DMS114 treated with DMSO at 0.1 percent for 48 hours (cell line): ENCODE data around the gene ZNHIT1.

Experiments used
- DNase-seq: peaks from one replicate; lab custom pipeline; 2025; ENCODE audit not compliant: unreplicated experiment; lab: John Stamatoyannopoulos, UW

The ZNHIT1 gene

DNA sequence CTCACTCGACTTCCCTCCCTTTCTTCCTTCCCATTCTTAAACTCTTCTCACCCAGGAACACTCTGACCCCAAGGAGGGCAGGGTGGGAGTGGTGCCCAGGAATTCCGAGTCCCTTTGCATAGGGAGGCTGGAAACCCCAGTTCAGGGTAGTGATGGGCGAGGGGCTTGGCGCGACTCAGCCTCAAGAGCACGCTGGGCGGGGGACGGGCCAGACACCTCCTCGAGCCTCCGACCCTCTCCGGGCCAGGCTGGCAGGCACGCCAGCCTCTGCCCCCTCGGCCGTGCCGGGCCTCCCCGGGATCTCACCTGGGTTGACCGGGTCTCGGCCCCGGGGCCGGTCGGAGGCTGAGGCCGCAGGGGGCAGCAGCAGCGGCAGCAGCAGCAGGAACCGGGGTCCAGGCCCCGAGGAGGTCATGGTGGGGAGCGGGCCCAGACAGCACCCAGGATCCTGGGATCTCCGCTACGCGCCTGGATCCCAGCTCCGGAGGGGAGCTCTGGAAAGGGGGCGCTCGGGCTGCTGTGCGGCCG lies 1.0 kb upstream of the ZNHIT1 start:
- no peak for DNase-seq

DNA sequence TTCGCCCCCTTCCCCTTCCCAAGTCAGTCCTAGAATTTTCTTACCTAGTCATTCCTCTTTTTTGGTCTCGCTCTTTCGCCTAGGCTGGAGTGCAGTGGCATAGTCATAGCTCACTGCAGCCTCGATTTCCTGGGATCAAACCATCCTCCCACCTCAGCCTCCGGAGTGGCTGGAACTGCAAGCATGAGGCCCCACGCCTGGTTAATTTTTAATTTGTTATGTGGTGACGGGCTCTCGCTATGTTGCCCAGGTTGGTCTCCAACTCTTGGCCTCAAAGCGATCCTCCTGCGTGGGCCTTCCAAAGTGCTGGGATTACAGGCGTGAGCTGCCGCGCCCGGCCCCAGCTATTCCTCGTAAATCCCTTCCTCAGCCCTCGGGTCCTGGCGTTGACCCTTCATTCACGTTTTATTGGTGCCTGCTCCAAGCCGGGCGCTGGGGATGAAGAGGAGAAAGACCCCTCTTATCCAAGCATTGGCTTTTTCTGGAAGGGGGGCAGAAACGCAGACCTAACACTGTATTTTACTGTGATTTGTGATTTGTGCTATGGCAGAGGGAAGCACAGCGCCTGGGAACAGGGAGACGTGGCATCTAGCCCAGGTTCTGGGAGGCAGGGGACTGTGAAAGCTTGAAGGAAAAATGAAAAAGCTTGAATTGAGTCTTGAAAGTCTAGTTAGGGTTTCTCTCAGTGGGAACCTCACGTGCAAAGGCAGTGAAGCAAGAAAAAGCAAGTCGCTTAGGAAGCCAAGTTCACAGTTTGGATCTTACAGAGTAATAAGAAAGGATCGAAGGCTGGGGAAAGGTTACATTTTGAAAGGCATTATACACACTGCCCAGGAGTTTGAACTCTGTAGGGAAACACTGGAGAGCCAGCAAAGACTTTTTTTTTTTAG lies 516 bp downstream of the ZNHIT1 start:
- DNase-seq, result no peak

DNA sequence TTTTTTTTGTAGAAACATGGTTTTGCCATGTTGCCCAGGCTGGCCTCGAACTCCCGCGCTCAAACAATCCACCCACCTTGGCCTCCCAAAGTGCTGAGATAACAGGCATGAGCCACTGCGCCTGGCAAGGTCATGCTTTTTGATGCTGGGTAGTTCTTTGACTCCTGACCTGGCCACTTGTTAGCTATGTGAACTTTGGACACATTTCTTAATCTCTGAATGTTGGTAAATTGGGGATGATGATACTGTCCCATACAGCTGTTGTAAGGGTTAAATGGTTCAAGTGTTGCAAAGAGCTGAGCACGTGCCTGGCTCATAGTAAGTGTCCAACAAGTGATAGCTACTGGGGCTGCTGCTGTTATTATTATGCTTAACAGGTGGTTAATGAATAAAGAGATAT lies 2.3 kb downstream of the ZNHIT1 start:
- DNase-seq, result no peak

DNA sequence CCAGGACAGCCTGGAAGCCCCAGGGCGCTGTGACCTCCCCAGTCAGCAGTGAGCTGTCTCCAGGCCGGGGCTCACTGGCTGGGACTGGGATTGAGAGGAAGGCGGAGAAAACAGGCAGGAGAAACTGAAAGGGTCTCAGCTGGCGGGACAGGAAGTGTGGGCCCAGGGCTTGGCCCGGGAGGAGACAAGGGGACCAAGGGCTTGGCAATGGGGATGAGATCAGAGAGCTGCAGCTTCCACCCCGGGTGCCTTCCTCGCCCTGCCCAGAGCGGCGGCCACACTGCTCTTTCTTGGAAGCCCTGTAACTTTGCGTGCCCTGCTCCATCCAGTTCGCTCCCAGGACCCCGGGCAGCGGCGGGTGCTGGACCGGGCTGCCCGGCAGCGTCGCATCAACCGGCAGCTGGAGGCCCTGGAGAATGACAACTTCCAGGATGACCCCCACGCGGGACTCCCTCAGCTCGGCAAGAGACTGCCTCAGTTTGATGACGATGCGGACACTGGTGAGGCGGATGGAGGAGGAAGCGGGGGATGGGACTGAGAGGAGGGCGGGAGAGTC lies 4.4 kb downstream of the ZNHIT1 start:
- DNase-seq, result no peak

DNA sequence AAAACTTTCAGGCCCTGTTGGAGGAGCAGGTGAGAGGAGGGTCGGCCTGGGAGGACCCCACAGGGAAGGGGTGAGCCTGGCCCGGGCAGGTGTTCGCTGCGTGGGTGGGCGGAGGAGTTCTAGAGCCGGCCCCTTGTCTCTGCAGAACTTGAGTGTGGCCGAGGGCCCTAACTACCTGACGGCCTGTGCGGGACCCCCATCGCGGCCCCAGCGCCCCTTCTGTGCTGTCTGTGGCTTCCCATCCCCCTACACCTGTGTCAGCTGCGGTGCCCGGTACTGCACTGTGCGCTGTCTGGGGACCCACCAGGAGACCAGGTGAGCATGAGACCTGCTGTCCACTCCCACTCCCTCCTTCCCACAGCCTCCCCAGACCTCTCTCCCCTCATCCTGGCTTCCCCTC lies 5.6 kb downstream of the ZNHIT1 start:
- DNase-seq, result no peak

DNA sequence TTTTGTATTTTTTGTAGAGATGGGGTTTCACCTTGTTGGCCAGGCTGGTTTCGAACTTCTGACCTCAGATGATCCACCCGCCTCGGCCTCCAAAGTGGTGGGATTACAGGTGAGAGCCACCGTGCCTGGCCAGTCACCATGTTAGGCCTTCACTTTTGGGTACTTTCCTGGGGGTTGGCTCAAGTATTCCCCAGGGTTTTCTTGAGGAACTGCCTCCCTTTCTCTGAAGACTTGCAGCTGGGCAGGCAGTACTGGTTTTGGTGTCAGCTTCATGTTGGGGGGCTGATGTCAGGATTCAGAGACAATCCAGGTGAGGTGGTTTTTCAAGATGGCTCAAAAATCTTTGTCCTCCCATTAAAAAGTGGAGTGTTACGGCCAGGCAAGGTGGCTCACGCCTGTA lies 7.7 kb downstream of the ZNHIT1 start:
- DNase-seq, result no peak

DNA sequence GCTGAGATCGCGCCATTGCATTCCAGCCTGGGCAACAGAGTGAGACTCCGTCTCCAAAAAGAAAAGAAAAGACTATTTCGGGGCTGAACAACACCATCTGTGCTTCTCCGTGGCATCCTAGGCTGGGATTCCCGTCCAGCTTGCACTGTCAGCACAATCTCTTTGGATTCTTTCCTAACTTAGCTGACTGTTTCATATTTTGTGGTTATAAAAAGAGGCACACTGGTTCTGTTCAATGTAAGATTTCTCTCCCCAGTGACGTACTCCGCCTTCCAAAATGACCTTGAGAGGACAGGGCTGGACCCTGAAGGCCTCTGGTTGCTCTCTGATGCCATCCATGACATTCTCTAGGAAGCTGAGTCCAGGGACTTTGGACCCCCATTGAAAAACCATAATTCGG lies 8.8 kb downstream of the ZNHIT1 start:
- no peak for DNase-seq

DNA sequence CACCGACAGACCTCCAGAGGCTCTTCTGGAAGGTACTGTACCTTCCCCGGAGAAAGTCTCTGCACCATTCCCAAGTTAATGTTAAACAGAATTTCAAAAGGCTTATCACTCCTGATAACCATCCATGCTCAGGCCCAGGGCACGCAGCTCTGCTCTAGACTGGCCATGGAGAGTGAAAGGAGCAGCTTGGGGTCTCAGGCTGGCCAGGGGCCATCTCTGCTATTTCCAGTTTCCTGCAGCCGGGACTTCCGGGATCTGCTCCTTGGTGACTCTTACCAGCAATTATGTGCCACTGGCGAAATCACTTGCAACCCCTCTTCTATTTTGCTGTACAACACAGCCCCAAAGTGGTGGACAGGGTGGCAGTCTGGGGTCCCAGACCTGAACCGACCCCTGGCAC lies 13.7 kb downstream of the ZNHIT1 start:
- DNase-seq, result no peak

DNA sequence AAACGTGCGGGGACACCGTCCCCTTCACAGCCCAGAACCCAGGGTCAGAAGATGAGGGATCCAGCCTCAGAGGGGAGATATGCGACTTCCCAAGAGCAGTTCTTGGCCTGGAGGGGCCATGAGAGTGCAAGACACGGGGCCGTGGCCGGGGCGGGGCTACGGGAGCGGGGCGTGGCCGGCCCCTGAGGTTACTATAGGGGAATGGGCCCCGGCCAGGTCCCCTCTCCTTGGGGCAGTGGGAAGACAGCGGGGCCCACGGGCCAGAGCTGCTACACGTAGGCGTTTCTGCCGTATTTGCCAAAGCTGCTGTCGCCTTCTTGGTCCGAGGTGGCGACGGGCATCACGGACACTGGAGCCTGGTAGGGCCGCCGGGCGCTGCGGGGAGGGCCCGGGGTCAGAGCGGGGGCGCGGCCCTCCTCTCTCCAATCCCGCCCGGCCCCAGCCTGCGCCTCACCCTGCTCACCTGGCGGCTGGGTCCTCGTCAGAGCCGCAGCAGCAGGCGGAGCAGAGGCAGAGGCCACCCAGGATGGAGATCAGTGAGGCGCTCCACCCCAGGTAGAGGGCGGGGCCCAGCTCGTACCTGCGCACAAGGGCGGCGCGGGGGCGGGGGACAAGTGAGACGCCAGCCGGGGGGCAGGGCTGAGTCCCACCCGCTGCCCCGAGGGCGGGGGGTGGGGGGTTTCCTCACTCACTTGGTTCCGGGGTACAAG lies 14.3 kb downstream of the ZNHIT1 start:
- DNase-seq, result no peak

DNA sequence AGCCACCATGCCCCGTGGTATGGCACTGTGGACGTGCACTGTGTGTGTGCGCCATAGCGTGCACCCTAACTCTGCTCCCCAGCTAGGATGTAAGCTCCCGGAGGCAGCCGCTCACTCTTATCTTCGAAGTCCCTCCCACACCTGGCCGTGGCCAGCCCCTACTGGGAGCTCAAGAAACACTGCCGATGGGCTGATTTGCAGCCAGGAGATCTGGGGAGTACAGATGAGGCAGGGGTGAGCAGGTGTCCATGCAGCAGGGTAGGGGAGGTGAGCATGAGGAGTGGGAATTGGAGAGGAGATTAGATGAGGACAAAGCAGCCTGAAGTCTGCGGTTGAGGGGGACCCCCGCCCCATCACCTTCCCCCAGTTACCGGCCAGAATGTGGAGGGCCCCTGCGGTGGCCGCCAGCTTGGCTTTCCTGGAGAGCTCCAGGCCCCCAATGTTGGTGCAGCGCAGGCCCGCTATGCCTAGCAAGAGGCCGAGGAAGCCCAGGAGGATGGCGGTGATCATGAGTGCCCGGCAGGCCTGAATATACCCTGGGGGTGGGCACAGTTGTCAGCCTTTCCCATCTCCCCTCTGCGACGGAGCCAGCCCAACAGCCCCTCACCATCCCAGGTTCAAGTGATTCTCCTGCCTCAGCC lies 16.1 kb downstream of the ZNHIT1 start:
- no peak for DNase-seq

DNA sequence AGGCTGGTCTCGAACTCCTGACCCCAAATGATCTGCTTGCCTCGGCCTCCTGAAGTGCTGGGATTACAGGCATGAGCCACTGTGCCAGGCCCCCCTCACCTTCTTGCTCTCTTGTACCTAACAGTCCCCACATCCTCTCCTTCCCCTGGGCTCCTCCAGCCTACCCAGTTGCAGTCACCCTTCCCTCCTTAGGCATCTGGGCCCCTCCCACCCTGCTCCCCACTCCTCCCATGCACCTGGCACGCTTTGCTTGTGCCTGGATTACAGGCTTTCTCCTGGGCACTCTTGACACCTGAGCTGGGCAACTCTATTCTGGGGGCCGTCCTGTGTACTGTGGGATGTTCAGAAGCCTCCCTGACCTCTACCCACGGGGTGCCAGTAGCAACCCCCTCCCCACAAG lies 16.7 kb downstream of the ZNHIT1 start:
- no peak for DNase-seq

DNA sequence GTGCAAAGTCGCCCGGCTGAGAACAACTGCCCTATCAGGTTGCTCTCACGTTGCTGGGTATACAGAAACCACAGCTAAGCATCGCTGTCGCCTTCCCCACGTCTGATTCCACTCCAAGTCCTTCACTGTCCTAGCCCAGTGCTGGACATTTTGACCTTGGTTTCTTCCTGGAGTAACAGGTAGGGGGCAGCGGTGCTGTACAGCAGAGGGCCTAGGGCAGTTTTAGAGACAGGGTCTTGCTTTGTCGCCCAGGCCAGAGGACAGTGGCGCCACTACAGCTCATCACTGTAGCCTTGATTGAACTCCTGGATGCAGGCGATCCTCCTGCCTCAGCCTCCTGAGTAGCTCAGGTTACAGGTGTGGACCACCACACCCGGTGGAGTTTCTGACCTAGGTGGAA lies 17.1 kb downstream of the ZNHIT1 start:
- DNase-seq, result no peak

DNA sequence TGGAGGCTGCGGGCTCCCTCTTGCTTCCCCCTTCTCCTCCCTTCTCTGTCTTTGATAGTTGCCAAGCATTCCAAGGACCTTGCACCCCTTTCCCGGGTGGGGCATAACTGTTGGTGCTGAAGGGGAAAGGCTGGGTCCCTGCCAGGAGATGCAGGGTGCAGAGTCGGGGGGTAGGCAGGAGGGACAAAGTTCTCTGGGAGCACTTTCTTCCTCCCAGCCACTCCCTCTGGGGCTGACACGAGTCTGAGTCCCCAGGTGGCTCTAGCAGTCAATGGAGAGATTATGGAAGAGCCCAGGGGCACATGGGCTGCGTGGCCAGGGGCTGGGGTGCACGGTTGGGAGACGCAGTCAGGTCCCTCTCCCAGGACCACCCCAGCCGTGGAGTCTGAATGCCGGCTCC lies 17.6 kb downstream of the ZNHIT1 start:
- DNase-seq, result no peak

DNA sequence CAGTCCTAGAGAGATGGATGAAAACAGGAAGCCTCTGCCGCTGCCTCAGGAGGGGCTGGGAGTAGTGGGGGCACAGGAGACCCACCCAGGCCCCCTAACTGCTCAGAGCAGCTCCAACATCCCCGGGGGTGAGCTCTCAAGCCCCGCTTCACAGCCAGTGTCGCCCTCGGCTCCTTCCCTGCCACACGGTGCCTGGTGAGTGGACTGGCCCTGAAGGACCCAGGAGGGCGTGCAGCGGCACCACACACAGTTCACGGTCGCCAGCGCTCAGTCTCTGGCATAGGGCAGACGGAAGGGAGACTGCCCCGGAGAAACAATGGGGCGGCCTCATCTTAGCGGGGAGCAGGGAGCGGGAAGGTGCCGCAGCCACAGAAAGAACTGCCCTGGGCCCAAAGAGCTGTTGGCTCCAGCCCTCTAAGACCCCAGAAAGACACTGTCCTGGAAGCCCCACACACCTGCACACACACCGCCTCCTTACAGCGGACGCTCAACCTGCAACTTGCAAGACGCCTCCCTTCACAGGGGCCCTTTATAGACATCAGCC lies 18.4 kb downstream of the ZNHIT1 start:
- DNase-seq, result no peak

DNA sequence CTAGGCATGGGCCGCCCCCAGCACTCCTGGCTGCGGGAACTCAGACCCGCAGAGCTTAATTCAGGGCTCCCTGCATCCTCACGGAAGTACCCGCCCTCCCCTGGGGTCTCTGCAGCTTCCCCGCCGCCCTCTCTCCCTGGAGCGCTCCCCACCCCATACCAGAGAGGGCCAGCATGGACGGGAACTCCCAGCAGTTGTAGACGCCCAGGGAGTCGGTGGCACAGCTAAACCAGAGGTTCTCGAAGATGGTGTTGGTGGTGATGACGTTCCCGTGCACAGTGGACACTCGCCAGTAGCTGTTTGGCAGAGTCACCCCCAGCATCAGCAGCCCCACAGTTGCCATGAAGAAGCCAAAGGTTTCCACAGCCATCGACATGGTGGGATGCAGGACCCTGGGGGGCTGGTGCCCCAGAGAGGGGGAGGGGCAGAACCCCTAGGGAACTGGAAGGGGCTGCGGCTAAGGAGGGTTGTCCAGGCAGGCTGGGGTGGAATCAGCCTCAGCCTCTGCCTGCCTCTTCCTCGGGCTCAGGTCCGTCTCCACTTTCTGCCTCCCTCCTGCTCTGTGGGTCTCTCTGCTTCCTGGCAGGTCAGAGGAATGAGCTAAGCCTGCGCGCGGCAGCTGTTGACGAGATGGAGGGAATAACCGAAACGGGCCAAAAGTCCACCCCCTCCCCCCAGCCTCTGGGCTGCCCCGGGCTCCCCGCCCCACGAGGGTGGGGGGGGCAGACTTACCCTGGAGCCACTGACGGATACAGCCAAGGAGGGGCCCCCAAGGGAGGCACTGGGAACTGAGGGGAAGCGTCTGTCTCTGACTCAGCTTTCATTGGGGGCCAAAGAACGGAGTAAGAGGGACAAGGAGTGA lies 19.5 kb downstream of the ZNHIT1 start, which contains the start of gene CLDN15:
Gene CLDN15 (minus strand): TSS at position 597 of the 862 bp plus-strand sequence. CDS start 221 bp downstream, at position 376.
- no peak for DNase-seq

DNA sequence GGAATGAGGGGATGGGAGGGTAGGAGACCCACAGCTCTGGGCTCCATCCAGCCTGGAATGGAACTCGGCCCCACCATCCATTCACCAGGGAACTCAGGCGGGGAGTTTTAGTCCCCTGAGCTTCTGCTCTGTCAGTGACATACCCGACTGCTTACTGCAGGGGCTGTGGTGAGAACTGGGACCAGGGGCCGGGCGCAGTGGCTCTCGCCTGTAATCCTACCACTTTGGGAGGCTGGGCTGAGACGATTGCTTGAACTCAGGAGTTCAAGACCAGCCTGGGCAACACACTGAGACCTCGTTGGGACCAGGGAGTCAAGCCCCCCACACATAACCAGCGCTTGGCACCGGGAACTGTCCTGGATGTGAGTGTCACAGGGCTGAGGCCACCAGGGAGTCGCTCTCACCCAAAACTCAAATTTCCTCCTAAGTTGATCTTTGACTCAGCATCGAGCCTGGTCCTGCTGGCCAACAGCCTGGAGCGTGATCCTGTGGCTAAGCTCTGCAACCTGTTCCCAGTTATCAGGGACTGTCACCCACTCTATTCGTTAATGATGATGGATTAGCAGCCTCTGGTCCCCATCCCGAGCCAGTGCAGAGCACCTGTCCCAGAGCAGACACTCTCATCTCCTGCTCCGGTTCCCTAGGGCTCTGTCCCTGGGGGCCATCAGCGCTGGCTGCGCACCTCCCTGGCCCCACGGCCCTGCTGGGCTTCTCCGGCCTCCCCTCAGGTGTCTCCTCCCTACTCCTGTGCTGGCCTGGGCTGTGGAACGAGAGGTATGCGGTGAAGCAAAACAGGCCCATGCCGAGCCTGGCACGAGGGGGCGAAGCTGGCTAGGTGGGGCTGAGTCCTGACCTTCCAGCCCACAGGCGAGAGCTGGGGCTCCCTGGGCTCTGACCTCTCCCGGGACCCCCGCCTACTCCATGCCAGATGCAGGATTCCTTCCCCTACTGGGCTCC lies 20.5 kb downstream of the ZNHIT1 start:
- DNase-seq, result no peak

DNA sequence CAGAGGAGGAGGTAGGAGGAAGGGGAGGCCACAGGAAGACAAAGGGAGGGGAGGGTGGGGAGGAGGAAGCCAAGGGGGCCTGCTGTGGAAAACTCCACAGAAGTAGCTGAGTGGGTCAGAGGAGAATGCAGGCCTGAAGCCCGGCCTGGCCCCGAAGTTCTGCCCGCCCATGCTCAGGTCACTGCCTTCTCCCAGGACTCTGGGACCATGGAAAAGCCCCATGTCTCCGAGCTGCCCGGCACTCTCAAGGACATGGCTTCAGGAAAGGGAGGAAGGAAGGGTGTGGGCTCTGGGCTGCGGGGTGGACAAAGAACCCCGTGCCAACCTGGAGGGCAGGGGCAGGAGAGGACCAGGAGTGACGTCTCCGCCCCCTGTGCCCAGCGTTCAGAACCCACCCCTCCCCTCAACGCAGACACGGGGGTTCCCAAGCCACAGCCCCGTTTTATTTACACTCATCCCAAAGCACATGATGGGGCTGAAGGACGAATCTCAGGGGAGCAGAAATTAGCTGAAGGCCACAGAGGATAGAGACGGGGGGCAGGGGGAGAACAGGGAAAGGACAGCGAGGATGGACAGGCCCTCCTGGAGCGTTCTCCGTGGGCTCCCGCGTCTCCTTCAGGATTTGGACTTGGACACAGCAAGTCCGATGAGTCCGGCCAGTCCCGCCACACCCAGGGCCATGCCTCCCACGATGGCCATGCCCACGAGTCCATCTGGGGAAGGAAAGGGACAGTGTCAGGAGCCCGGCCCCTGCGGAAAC lies 21.4 kb downstream of the ZNHIT1 start:
- DNase-seq, result no peak

DNA sequence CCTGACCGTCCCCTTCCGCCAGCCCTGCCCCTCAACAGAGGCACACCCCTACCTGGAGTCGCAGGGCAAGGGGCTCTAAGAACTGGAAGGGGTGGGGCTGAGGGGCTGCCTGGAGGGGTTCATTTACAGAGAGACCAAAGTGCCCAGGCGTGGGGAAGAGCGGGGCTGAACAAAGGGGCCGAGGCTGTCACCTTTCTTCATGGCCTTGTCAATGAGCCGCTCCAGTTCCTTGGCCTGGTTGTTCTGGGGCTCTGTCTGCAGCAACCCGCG lies 21.9 kb downstream of the ZNHIT1 start:
- DNase-seq, result no peak
